ENCODE data around the gene APBA1.

Gene APBA1

DNA sequence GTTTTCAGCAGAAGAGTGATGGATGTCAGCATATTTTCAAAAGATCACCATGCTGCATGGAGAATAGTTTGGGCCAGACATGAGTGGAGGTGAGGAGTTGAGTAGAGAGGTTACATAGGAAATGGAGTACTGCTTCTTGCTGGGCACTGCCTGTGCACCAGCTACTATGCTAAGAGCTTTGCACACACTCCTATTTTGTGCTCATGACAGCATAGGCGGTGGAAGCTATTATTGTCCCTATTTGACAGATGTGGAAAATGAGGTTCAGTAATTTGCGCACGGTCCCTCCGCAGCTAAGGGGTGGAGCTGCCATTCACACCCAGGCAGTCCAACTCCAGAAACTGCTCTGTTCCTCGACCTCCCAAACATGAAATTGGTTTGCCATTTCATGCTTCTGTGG lies 279.3 kb downstream of the APBA1 start:
- no peak for DNase-seq

DNA sequence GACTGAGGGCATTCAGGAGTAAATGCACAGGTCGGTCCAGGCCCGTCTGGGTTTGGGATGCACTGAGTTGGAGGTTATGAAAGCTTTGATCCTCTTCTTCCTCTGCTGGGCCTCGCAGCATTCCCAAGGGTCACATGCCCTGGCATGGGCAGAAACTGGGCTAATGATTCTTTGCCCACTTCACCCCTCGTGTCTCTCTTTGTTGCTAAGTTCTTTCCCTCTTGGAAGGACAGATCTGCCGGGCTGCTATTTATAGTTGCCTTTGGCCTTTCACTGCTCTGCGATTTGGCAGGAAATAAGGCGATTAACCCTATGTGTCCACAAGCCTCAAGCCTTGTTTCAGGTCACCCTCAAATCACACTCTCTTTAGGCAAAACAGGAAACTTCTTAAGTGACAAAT lies 280.2 kb downstream of the APBA1 start:
- DNase-seq: no peak

DNA sequence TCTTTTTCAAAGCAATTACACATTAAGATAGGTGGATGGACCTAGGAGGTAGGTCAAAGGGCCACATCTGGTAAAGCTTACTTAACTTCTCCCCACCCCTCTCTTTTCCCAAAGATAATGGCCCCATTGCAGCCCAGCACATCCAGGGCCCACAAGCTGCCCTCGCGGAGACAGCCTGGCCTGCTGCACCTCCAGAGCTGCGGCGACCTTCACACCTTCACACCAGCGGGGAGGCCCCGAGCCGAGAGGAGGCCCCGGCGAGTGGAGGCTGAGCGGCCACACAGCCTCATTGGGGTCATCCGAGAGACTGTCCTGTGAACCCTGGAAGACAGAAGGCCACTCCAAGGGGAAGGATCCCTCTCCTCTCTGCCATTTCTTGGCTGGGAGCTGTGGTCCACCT lies 280.7 kb downstream of the APBA1 start:
- no peak for DNase-seq

DNA sequence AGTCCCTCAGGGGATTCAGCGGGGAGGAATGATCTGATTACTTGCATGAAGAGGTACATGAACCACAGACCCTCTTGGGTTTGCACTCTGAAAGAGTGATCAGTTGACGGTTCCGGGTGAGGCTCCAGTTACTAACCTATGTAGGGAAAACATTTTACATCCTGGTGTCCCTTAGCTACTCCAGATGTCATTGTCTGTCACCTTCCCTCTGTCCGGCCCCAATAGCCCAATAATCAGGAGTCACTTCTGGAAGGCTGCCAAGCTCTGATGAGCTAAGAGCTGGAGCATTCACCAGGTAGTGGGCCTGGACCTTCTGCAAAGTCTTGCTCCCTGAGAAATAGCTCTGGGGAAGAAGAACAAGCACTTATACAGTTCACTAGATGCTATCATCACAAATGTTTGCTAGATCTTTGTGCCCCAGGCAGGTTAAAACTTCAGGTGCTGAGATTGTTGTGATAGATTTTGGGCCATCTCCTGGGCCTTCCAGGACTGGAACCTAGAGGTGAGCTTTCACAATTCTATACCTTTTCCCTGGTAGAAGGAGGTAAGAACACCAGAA lies 282.7 kb downstream of the APBA1 start:
- peak; percentile 59 for DNase-seq

DNA sequence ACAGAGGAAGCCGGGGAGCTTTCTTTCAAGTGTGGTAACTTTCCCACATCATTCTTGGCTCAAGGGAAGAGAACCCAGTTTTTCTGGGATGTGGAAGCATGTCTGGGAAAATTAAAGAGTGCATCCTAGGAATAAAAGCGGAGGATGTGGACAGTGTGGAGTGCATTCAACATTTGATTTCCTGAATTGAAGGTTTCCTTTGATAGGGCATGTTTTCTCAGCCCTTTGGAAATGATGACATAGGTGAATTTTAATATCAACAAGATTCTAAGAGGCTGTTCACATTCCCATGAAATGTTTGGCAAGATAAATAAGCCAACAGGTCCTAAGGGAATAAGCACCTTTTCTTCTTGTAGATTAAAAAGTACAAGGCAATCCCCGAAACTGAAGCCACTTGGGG lies 283.6 kb downstream of the APBA1 start:
- no peak for DNase-seq

DNA sequence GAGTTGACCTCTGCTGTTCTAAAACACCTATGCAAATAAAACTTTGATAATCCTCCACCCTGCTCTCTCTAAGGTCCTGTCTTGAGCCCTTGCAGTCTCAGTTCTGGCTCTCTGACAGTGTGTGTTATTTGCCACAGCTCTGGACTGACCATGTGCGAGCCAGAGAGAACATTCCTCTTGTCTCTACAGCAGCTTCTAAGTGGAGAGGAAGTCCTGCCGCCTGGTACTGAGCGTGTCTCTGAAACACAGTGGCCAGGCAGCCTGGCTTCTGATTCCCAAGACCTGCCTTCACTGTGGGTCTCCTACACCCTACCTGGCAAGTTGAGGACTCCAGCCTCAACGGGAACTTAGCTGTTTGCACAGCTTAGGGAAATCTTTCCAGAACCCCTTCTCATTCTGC lies 285.5 kb downstream of the APBA1 start:
- DNase-seq: no peak

DNA sequence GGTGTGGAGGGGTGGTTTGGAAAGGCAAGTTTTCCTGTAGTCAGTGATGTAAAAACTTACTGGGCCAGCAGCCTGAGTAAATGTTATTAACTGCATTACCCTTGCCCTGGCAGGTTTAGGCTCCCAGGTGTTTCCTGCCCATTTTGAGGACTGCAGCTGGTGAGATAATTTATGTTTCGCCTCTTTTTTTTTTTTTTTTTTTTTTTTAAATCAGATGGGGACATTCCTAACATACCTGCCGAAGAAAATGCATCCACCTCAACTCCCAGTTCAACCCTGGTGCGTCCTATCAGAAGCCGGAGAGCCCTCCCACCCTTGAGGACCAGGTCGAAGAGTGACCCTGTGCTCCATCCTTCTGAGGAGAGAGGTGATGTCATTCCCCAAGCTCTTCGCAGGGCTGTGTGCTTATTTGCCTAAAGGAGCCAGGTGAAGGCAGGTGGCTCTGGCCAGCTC lies 286.6 kb downstream of the APBA1 start:
- peak; percentile 58 for DNase-seq

DNA sequence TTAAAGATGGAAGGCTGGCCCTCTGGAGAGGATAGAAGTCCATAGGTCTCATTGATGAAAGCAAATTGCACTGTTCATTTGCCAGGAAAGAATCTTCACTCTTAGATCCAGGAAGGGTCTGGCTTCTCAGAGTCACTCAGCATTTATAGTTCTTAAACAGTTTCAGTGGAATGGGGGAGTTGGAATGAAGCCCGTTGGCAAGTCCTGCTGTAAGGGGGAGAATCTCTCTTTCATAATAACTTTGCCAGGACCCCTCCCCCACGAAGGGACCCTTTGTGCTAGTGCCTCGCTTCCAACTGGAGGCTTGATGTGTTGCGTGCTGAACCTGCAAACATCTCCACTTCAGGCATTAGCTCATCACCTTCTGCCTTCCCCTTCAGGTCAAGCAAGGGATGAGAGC lies 290.0 kb downstream of the APBA1 start:
- DNase-seq: no peak

DNA sequence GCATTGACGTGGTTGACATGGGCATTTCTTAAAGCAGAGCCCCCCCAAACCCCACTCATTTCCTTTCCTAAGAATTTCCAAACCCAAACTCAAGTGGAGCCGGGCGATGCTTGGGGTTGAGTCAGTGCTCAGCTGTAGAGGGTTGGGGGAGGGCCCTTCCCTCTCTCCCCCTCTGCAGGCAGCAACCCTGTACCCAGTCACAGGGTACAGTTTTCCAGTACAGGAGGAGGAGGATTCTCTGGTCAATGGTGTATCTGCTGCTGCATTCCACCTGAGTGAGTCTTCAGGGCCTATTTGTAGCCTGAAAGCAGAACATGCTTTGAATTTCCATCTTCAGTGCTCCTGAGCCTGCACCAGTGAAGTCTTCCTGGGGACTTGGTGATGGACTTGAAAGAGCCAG lies 291.4 kb downstream of the APBA1 start:
- DNase-seq: no peak

DNA sequence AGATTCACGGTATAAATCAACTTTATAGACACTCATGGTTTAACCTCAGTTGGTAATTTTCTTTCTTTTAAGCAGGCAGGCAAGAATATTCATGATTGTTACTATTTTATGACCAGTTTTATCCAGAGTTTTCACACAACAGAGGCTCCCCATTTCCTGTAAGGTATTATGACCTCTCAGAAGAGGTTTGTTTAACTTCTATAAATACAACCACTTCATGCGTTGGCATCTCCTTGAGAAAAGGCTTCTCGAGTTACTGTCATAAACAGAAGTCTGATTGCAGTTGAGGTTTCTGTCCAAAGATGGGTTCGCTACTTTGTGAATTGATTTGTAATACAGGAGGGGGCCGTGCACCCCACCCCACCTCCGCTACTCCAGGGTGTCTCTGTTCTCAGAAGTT lies 291.9 kb downstream of the APBA1 start:
- DNase-seq: no peak

DNA sequence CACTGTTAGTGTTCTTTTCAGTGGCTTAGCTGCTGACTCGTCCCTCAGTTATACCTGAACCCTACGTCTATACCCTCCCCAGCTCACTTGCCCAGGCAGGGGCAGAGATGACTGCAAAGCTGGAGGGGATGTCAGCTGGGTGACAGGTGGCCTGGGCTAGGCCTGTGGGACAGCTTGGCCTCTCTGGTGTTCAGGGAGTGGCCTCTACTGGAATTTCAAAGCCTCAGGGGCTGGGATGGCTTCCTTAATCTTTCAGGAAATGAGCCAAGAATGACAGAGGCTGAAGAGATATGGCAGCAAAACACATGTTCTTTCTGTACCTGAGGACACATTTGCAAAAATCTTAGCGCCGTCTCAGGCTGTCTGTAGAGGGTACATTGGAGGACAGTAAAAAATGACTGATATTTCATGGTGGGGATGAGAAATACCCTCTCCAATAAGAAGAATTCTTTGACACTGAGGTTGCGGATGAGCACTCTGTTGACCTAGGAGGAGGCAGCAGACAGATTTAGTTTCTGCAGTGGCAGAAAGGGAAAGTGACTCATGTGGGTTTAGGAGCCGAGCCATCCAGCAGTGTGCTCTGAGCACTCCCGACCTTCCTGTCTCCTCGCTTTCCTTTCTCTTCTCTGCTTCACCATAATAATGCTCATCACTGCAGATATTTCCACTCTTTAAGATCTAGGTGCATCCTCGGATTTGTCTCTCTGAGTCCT lies 292.7 kb downstream of the APBA1 start:
- no peak for DNase-seq

DNA sequence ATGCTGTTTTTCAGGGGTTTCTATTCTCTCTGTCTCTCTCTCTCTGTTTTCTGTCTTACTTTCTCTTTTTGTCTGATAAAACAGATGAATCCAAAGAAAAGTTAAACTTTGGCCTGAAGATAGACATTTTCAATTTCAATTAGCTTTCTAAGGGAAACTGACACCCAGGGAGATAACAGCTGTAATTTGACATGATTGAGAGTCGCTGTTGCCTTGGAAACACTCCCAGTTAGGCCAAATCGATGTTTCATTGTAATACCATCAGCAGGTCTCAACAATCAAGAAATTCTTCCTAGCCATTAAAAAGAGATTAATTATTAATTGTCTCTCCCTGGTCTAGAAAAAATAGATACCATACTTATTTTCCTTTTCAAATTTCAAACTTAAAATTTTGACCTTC lies 294.2 kb downstream of the APBA1 start:
- no peak for DNase-seq

Measured in DMS153 (cell line).